ENCODE measurements around the gene TMEM255A. TPM values are rescaled to one million over a fixed set of nuclear protein-coding genes. Genes with fewer than 3 reads are reported as not detected.

TMEM255A gene
- total and polyA plus RNA-seq, 2 of the 13 experiments (the other 11 are each of a cell fraction or from before 2014, with no cell fraction given): 0.13 to 0.40 TPM

GRCh38 chrX:120291211-120291610, 20.1 kb downstream of the TMEM255A start (continued):
- TF ChIP-seq CEBPB (IDR thresholded peaks at IDR 0.05; ENCODE audit: borderline replicate concordance, low read depth, low read length) (no peak), ZNF883 (CRISPR knock-in tag; IDR thresholded peaks at IDR 0.05; ENCODE audit: not compliant biosample characterization) (no peak), WIZ (CRISPR knock-in tag; IDR thresholded peaks at IDR 0.05) (no peak), ZNF292 (CRISPR knock-in tag; IDR thresholded peaks at IDR 0.05; ENCODE audit: borderline replicate concordance, low read depth) (no peak), NFATC3 (CRISPR knock-in tag; IDR thresholded peaks at IDR 0.05) (no peak)
- TF ChIP-seq, protein P1, sequence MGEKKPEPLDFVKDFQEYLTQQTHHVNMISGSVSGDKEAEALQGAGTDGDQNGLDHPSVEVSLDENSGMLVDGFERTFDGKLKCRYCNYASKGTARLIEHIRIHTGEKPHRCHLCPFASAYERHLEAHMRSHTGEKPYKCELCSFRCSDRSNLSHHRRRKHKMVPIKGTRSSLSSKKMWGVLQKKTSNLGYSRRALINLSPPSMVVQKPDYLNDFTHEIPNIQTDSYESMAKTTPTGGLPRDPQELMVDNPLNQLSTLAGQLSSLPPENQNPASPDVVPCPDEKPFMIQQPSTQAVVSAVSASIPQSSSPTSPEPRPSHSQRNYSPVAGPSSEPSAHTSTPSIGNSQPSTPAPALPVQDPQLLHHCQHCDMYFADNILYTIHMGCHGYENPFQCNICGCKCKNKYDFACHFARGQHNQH (CRISPR knock-in tag; IDR thresholded peaks at IDR 0.05): no peak

GRCh38 chrX:120290107-120290506, 21.2 kb downstream of the TMEM255A start:
- no peak overlapping the region for H3K9ac ChIP-seq (ENCODE audit: insufficient read depth, low read depth, low read length)
- intact Hi-C loops (cut with micrococcal nuclease; ENCODE audit: unreplicated experiment): no loop called here
- ChIA-PET CTCF (ENCODE audit: low intra/inter-chr PET ratio, low total read pairs) (no interaction called here), POLR2A (no interaction called here)
- peaks cover 34% of the 10 kb centered on the region for H3K4me1 ChIP-seq (ENCODE audit: insufficient read depth, low read length)
- ATAC-seq: no peak
- H3K36me3 ChIP-seq (replicated peaks in 1 of 2; ENCODE audit: control insufficient read depth in 1 of 2, insufficient read depth in 2 of 2, low read length in 2 of 2): no peaks in the 10 kb centered on the region
- in situ Hi-C loops (cut with HindIII; ENCODE audit: extremely low pct_ligation_motif_present, low pct_unique_long_range_greater_than_20kb): no loop called here
- no peak overlapping the region for H3K4me3 ChIP-seq (replicated peaks in 1 of 3; ENCODE audit: insufficient read depth in 1 of 3, low read depth in 2 of 3, low read length in 3 of 3)
- no peaks in the 10 kb centered on the region for H4K20me1 ChIP-seq (ENCODE audit: insufficient read depth, low read length)
- H3K79me2 ChIP-seq (ENCODE audit: insufficient read depth, low read length): no peaks in the 10 kb centered on the region
- no peak for DNase-seq (ENCODE audit: low spot score)
- H3K9me3 ChIP-seq (ENCODE audit: low read length): no peaks in the 10 kb centered on the region
- no peaks in the 10 kb centered on the region for H3K27me3 ChIP-seq (ENCODE audit: control insufficient read depth in 1 of 2, insufficient read depth in 2 of 2, low read length in 2 of 2)
- BruUV-seq (replicated peaks): no TSS peak
- H3K4me2 ChIP-seq (ENCODE audit: low read depth, low read length): no peak overlapping the region
- H2AFZ ChIP-seq (ENCODE audit: low read length): no peak overlapping the region
- no peak overlapping the region for H3K27ac ChIP-seq (ENCODE audit: extremely low read length, insufficient read depth, low read length)
- TF ChIP-seq TAF15 (IDR thresholded peaks at IDR 0.05; ENCODE audit: low read depth, low read length, poor library complexity, severe bottlenecking): no peak
- no peak for FAIRE-seq
